ENCODE data around the gene LHX6. TPM values are rescaled to one million over a fixed set of nuclear protein-coding genes. Genes with fewer than 3 reads are reported as not detected.

The LHX6 gene
- total RNA-seq, 1 donor from 2014 or later, result 4.4 TPM

- intact Hi-C loops (cut with micrococcal nuclease), result no loop called here
- Histone ChIP-seq H3K36me3 (peaks cover 10% of the 10 kb centered on the region), H3K4me1 (peaks cover 2% of the 10 kb centered on the region), H3K27ac (replicated peaks) (no peak overlapping the region), H3K9me3 (replicated peaks) (no peaks in the 10 kb centered on the region), H3K27me3 (ENCODE audit: low read depth) (peaks cover 42% of the 10 kb centered on the region), H3K4me3 (no peak overlapping the region)
- TF ChIP-seq CTCF (IDR thresholded peaks at IDR 0.05; ENCODE audit: borderline replicate concordance), result no peak
- no peak for DNase-seq
Measured at GRCh38 chr9:122234022-122234748, 5.4 kb upstream of the LHX6 start.

GRCh38 chr9:122232796-122233306, 4.1 kb upstream of the LHX6 start:
- H3K27me3 ChIP-seq (ENCODE audit: low read depth), result peaks cover 56% of the 10 kb centered on the region
- intact Hi-C loops (cut with micrococcal nuclease), result no loop called here
- no peak overlapping the region for H3K27ac ChIP-seq (replicated peaks)
- no peaks in the 10 kb centered on the region for H3K36me3 ChIP-seq
- H3K4me3 ChIP-seq, result no peak overlapping the region
- H3K4me1 ChIP-seq, result peaks cover 13% of the 10 kb centered on the region
- H3K9me3 ChIP-seq (replicated peaks), result no peaks in the 10 kb centered on the region
- no peak for DNase-seq
- TF ChIP-seq CTCF (IDR thresholded peaks at IDR 0.05; ENCODE audit: borderline replicate concordance), result no peak

- Histone ChIP-seq H3K27me3 (ENCODE audit: low read depth) (peaks cover 90% of the 10 kb centered on the region), H3K4me3 (no peak overlapping the region), H3K36me3 (no peaks in the 10 kb centered on the region), H3K9me3 (replicated peaks) (no peaks in the 10 kb centered on the region), H3K4me1 (peaks cover 36% of the 10 kb centered on the region), H3K27ac (replicated peaks) (no peak overlapping the region)
- DNase-seq, result no peak
- TF ChIP-seq CTCF (IDR thresholded peaks at IDR 0.05; ENCODE audit: borderline replicate concordance), result no peak
- intact Hi-C loops (cut with micrococcal nuclease), result no loop called here
Measured at GRCh38 chr9:122229485-122229837, 704 bp upstream of the LHX6 start.

GRCh38 chr9:122228191-122228567, 578 bp downstream of the LHX6 start:
- H3K9me3 ChIP-seq (replicated peaks), result no peaks in the 10 kb centered on the region
- peak overlapping the region; percentile 60 for H3K4me3 ChIP-seq
- peak overlapping the region; percentile 55 for H3K27ac ChIP-seq (replicated peaks)
- intact Hi-C loops (cut with micrococcal nuclease), result no loop called here
- H3K27me3 ChIP-seq (ENCODE audit: low read depth), result peaks cover 100% of the 10 kb centered on the region
- no peak for TF ChIP-seq CTCF (IDR thresholded peaks at IDR 0.05; ENCODE audit: borderline replicate concordance)
- no peak for DNase-seq
- H3K4me1 ChIP-seq, result peaks cover 36% of the 10 kb centered on the region
- no peaks in the 10 kb centered on the region for H3K36me3 ChIP-seq

- Histone ChIP-seq H3K27me3 (ENCODE audit: low read depth) (peaks cover 100% of the 10 kb centered on the region), H3K36me3 (no peaks in the 10 kb centered on the region), H3K27ac (replicated peaks) (peak overlapping the region; percentile 55), H3K9me3 (replicated peaks) (no peaks in the 10 kb centered on the region), H3K4me3 (peak overlapping the region; percentile 60), H3K4me1 (peaks cover 36% of the 10 kb centered on the region)
- TF ChIP-seq CTCF (IDR thresholded peaks at IDR 0.05; ENCODE audit: borderline replicate concordance), result no peak
- intact Hi-C loops (cut with micrococcal nuclease), result no loop called here
- no peak for DNase-seq
Measured at GRCh38 chr9:122227575-122227900, 1.2 kb downstream of the LHX6 start.

Measured in left ventricle myocardium inferior (tissue), 1 donor.